ENCODE measurements around the gene PKIG.
A peak's percentile ranks its signal among the peaks of the same experiment; 100 is the strongest.

DNA sequence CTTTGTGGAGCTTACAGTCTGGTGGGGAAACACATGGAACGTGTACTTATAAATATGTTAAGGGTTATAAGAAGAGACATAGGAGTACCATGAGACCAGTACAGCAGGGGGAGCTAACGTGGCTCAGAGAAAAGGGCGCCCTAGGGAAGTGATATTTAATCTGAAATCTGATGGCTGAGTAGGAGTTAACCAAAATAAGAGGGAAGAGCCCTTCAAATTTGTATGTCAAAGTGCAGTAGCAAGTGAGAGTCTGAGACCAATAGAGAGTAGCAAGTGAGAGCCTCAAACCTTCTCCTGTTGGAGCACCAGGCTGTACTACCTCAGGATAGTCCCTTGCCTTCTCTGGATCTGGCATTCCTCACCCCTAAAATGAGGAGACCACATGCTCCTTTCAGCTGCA, 6.1 kb upstream of the PKIG start:
- TF ChIP-seq, protein P1, sequence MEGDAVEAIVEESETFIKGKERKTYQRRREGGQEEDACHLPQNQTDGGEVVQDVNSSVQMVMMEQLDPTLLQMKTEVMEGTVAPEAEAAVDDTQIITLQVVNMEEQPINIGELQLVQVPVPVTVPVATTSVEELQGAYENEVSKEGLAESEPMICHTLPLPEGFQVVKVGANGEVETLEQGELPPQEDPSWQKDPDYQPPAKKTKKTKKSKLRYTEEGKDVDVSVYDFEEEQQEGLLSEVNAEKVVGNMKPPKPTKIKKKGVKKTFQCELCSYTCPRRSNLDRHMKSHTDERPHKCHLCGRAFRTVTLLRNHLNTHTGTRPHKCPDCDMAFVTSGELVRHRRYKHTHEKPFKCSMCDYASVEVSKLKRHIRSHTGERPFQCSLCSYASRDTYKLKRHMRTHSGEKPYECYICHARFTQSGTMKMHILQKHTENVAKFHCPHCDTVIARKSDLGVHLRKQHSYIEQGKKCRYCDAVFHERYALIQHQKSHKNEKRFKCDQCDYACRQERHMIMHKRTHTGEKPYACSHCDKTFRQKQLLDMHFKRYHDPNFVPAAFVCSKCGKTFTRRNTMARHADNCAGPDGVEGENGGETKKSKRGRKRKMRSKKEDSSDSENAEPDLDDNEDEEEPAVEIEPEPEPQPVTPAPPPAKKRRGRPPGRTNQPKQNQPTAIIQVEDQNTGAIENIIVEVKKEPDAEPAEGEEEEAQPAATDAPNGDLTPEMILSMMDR (IDR thresholded peaks at IDR 0.05) = peak in 3 of 4 experiments; percentile 18 to 32 (median 20)
- TF ChIP-seq POLR2A (IDR thresholded peaks at IDR 0.05) = no peak
